Neuronal stem cell (in vitro differentiated cells): Measurements from ENCODE around the gene SLC25A42.
A peak's percentile ranks its signal among the peaks of the same experiment; 100 is the strongest.

Source experiments
- DNase-seq: peaks from one replicate; pipeline ENCODE4 v3.0.0-alpha.2; 2013; ENCODE audit warnings: low spot score
- H2AFZ ChIP-seq: one replicate; pipeline ENCODE4 v1.6.1; 2013; ENCODE audit warnings: mild to moderate bottlenecking, low read length, inconsistent platforms
- H2AK5ac ChIP-seq: 2 replicates; pipeline ENCODE4 v1.6.1; 2013; ENCODE audit warnings: low read depth, mild to moderate bottlenecking, inconsistent platforms, low read length, moderate library complexity, mixed read lengths
- H2BK120ac ChIP-seq: 2 replicates; pipeline ENCODE4 v1.6.1; 2013; ENCODE audit warnings: low read depth, mild to moderate bottlenecking, inconsistent platforms, low read length, moderate library complexity, mixed read lengths
- H2BK12ac ChIP-seq: one replicate; pipeline ENCODE4 v1.6.1; 2013; ENCODE audit warnings: low read length, inconsistent platforms
- H2BK15ac ChIP-seq: 2 replicates; pipeline ENCODE4 v1.6.1; 2013; ENCODE audit warnings: mild to moderate bottlenecking, low read length, inconsistent platforms, mixed read lengths
- H2BK5ac ChIP-seq: one replicate; pipeline ENCODE4 v1.6.1; 2013; ENCODE audit warnings: inconsistent platforms, mild to moderate bottlenecking, low read length, moderate library complexity
- H3K14ac ChIP-seq: one replicate; pipeline ENCODE4 v1.6.1; 2013; ENCODE audit warnings: low read length, inconsistent platforms
- H3K18ac ChIP-seq: 2 replicates; pipeline ENCODE4 v1.6.1; 2013; ENCODE audit warnings: low read length, inconsistent platforms
- H3K23ac ChIP-seq: 2 replicates; pipeline ENCODE4 v1.6.1; 2013; ENCODE audit warnings: low read depth, mild to moderate bottlenecking, mixed read lengths, low read length, inconsistent platforms; ENCODE audit not compliant: poor library complexity
- H3K27ac ChIP-seq: replicated peaks from 3 replicates; pipeline ENCODE4 v1.5.1; 2013; ENCODE audit warnings: low read length, inconsistent platforms
- H3K27me3 ChIP-seq, 3 experiments: 2 replicates each; pipeline ENCODE4 v1.6.1; 2013; ENCODE audit warnings: low read length in 3 of 3, mild to moderate bottlenecking in 2 of 3, inconsistent platforms in 1 of 3, low read depth in 1 of 3, mixed read lengths in 1 of 3, moderate library complexity in 1 of 3; ENCODE audit not compliant: control insufficient read depth in 3 of 3, insufficient read depth in 3 of 3
- H3K36me3 ChIP-seq, 2 donors: replicated peaks in 1 of 2; 2 replicates each; pipeline ENCODE4 v1.6.1; 2013; ENCODE audit warnings: low read length in 2 of 2; ENCODE audit not compliant: control insufficient read depth in 2 of 2, insufficient read depth in 2 of 2
- H3K4ac ChIP-seq: 2 replicates; pipeline ENCODE4 v1.6.1; 2013; ENCODE audit warnings: inconsistent platforms, mild to moderate bottlenecking, low read length, moderate library complexity
- H3K4me1 ChIP-seq, 2 donors: 1 replicate in 1 of 2; 2 replicates in 1 of 2; pipeline ENCODE4 v1.6.1; 2013; ENCODE audit warnings: low read length in 2 of 2, low read depth in 1 of 2; ENCODE audit not compliant: control insufficient read depth in 2 of 2, insufficient read depth in 1 of 2
- H3K4me2 ChIP-seq: one replicate; pipeline ENCODE4 v1.6.1; 2013; ENCODE audit warnings: mild to moderate bottlenecking, low read length, inconsistent platforms; ENCODE audit not compliant: insufficient read depth, poor library complexity, severe bottlenecking
- H3K4me3 ChIP-seq, 2 donors: 2 replicates each; pipeline ENCODE4 v1.5.1; 2013; ENCODE audit warnings: low read length in 2 of 2, mild to moderate bottlenecking in 2 of 2, inconsistent platforms in 1 of 2, moderate library complexity in 1 of 2
- H3K79me1 ChIP-seq: one replicate; pipeline ENCODE4 v1.6.1; 2013; ENCODE audit warnings: low read depth, mild to moderate bottlenecking, inconsistent platforms, low read length, moderate library complexity
- H3K9ac ChIP-seq: one replicate; pipeline ENCODE4 v1.6.1; 2013; ENCODE audit warnings: mild to moderate bottlenecking, low read depth, low read length, inconsistent platforms; ENCODE audit not compliant: poor library complexity
- H3K9me3 ChIP-seq, 2 donors: replicated peaks in 1 of 2; 2 replicates each; pipeline versions ENCODE3 to v1.6.1; 2013; ENCODE audit warnings: low read length in 2 of 2, mild to moderate bottlenecking in 2 of 2, inconsistent platforms in 1 of 2, low read depth in 1 of 2, mixed read lengths in 1 of 2, moderate library complexity in 1 of 2; ENCODE audit not compliant: control insufficient read depth in 2 of 2, insufficient read depth in 1 of 2
- H4K8ac ChIP-seq: one replicate; pipeline ENCODE4 v1.6.1; 2013; ENCODE audit warnings: low read depth, mild to moderate bottlenecking, inconsistent platforms, low read length, moderate library complexity
- H4K91ac ChIP-seq: one replicate; pipeline ENCODE4 v1.6.1; 2013; ENCODE audit warnings: low read length, low read depth, mild to moderate bottlenecking, inconsistent platforms; ENCODE audit not compliant: poor library complexity
- WGBS, 2 donors: extraction: QIAGEN DNeasy Blood & Tissue Kit; methylation state at CpG; one replicate each; pipeline ENCODE4 v1.1.7; 2013; ENCODE audit warnings: missing lambda C conversion rate in 2 of 2, mixed read lengths in 1 of 2; ENCODE audit not compliant: insufficient read length in 2 of 2, insufficient replicate concordance in 1 of 2; ENCODE audit errors: extremely low coverage in 2 of 2; 5-methylcytosine and 5-hydroxymethylcytosine counted together

SLC25A42 gene

DNA sequence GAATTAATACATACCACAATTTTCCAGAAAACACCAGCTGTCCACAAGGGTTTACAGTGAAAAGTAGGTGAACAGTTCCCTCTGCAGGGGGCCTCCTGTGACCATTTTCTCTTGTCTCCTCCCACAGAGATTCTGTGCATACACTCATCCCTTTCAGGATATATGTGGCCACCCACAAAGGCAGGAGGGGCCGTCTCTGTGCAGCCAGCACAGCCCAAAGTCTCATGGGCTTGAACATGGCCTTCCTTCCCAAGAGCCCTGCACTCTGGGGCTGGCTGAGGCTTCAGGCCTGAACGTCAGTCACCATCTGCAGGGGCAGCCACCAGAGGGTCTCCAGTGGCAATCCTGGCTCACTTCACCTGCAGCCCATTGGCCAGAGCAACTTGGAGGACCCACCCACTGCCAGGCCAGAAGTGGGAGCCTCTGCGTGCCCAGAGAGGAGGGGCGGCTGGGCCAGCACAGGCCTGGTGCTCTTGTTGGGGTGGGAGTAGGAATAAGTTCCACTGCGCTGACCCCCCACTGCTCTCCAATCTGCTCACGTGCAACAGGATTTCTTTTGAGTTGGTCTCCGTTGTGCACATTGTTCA lies 49.3 kb downstream of the SLC25A42 start:
- WGBS, 2 donors = no CpG with 5 or more reads among the region's 7 CpGs
- Histone ChIP-seq H2BK15ac (no peak overlapping the region), H3K9me3 (peaks cover 0 to 2% of the 10 kb centered on the region in 2 donors), H3K36me3 (peaks cover 0 to 3% of the 10 kb centered on the region in 2 donors), H3K79me1 (peaks cover 2% of the 10 kb centered on the region), H3K14ac (peak overlapping the region; percentile 8), H3K4me2 (no peak overlapping the region), H2BK120ac (no peak overlapping the region), H3K27ac (no peak overlapping the region), H3K4ac (no peak overlapping the region), H2BK5ac (no peak overlapping the region), H3K18ac (no peak overlapping the region), H2AFZ (peak overlapping the region; percentile 64), H3K9ac (peak overlapping the region; percentile 60), H3K4me3 (no peak overlapping the region), H3K4me1 (peaks cover 8 to 9% of the 10 kb centered on the region in 2 donors), H2BK12ac (no peak overlapping the region), H3K27me3 (no peaks in the 10 kb centered on the region), H4K91ac (no peak overlapping the region), H4K8ac (no peak overlapping the region), H3K23ac (peak overlapping the region; percentile 31), H2AK5ac (peak overlapping the region; percentile 81)
- no peak for DNase-seq

DNA sequence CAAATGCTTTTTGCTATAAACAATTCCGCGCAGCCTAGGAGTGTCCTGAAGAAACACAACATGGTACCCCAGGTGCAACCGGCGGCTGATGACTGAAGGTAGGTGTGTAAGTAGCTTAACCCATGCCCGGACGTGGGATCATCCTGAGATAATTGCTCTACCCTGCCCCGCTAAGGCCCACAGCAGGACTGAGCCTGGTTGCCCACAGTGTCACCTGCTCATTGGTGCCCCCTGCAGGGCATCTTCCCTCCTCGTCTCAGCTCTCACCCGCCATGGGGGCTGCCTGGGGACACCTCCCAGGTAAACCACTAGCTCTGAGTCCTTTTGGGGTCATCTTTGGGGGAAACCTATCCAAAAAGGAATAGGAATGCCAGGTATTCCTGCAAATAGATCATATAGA lies 52.2 kb downstream of the SLC25A42 start:
- H3K4me2 ChIP-seq = no peak overlapping the region
- peaks cover 0 to 2% of the 10 kb centered on the region in 2 donors for H3K9me3 ChIP-seq
- no CpG with 5 or more reads among the region's 9 CpGs for WGBS, 2 donors
- H2BK5ac ChIP-seq = no peak overlapping the region
- H3K27ac ChIP-seq = no peak overlapping the region
- no peaks in the 10 kb centered on the region for H3K27me3 ChIP-seq
- no peak overlapping the region for H4K91ac ChIP-seq
- no peak overlapping the region for H3K4me3 ChIP-seq
- H3K9ac ChIP-seq = no peak overlapping the region
- H2BK120ac ChIP-seq = no peak overlapping the region
- no peak overlapping the region for H3K23ac ChIP-seq
- H2BK12ac ChIP-seq = no peak overlapping the region
- no peak overlapping the region for H2AK5ac ChIP-seq
- H2BK15ac ChIP-seq = no peak overlapping the region
- H3K4me1 ChIP-seq = peaks cover 9 to 20% of the 10 kb centered on the region in 2 donors
- H3K18ac ChIP-seq = no peak overlapping the region
- H4K8ac ChIP-seq = no peak overlapping the region
- no peak overlapping the region for H2AFZ ChIP-seq
- no peak overlapping the region for H3K14ac ChIP-seq
- DNase-seq = no peak
- H3K79me1 ChIP-seq = peaks cover 2% of the 10 kb centered on the region
- H3K4ac ChIP-seq = no peak overlapping the region
- H3K36me3 ChIP-seq = peaks cover 10 to 21% of the 10 kb centered on the region in 2 donors

DNA sequence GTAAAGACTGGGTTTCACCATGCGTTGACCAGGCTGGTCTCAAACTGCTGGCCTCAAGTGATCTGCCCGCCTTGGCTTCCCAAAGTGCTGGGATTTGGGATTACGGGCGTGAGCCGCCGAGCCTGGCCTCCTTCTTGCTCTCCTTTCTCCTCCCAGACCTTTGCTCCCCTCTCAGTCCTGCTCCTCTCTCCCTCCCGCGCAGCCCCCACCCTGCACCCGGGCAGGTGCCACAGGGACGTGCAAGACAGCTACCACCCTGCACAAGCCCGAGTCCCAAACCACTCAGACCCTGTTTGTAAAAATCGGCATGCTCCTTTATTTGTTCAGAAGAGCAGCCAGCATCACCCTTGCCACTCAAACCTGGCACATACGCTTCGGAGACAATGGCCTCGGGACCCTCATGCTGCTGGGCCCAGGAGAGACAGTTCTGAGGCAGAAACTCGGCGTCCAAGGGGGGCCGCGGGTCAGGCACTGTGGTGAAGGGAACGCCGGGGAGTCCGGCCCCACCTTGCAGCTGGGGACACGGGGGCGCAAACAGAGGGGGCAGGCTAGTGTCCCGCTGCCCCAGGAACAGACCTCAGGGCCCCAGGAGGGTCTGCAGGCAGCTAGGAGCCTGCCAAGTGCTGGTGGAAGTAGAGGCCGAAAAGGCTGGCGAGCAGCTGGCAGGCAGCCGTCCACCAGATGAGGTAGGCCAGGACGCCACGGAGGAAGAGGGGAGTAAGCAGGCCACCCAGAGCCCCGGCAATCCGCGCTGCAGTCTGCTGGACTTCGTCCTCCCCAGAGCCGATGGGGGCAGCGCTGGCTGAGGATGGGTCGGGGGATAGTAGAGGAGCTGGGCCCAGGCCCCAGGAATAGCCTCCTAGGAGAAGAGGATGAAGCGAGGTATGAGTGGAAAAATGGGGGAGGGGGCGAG lies 55.8 kb downstream of the SLC25A42 start:
- peak overlapping the region; percentile 84 for H3K9ac ChIP-seq
- H3K27ac ChIP-seq = peak overlapping the region; percentile 66
- H3K9me3 ChIP-seq = peaks cover 4 to 13% of the 10 kb centered on the region in 2 donors
- WGBS, 2 donors = no CpG with 5 or more reads among the region's 39 CpGs
- H4K8ac ChIP-seq = no peak overlapping the region
- no peaks in the 10 kb centered on the region for H3K27me3 ChIP-seq
- H4K91ac ChIP-seq = peak overlapping the region; percentile 30
- H2BK15ac ChIP-seq = peak overlapping the region; percentile 75
- peaks cover 0 to 12% of the 10 kb centered on the region in 2 donors for H3K4me1 ChIP-seq
- H3K14ac ChIP-seq = peak overlapping the region; percentile 56
- H3K18ac ChIP-seq = peak overlapping the region; percentile 93
- H2BK120ac ChIP-seq = peak overlapping the region; percentile 72
- peak overlapping the region in 1 of 2 donors; percentile 59 for H3K4me3 ChIP-seq
- peak overlapping the region; percentile 95 for H2BK5ac ChIP-seq
- peaks cover 2% of the 10 kb centered on the region for H3K79me1 ChIP-seq
- H3K23ac ChIP-seq = peak overlapping the region; percentile 5
- peaks cover 10 to 30% of the 10 kb centered on the region in 2 donors for H3K36me3 ChIP-seq
- no peak overlapping the region for H2AFZ ChIP-seq
- H2AK5ac ChIP-seq = peak overlapping the region; percentile 96
- peak overlapping the region; percentile 6 for H3K4ac ChIP-seq
- H2BK12ac ChIP-seq = peak overlapping the region; percentile 94
- peak overlapping the region; percentile 25 for H3K4me2 ChIP-seq
- DNase-seq = no peak
